Transverse colon (tissue), 4 donors: ENCODE data around the gene AOPEP.

Experiments
- POLR2A ChIP-seq: fragments of 450-650 bp; IDR thresholded peaks from one replicate; pipeline ENCODE4 v1.6.1; 2016; ENCODE audit warnings: antibody characterized with exemption, mild to moderate bottlenecking, moderate library complexity
- POLR2AphosphoS5 ChIP-seq, 3 donors: sonication (generic); formaldehyde crosslinking; IDR thresholded peaks; one replicate each; pipeline ENCODE4 v1.6.1; 2016; ENCODE audit warnings: antibody characterized with exemption in 3 of 3
- TF ChIP-seq, protein P1 (sequence below), 5 experiments: fragments of 200-600 bp in 3 of 5; fragments of 450-650 bp in 2 of 5; sonication (generic) in 3 of 5; IDR thresholded peaks; 1 replicate in 2 of 5; 2 replicates in 3 of 5; pipeline ENCODE4 v1.5.1; 2016 to 2017; ENCODE audit warnings: antibody characterized with exemption in 5 of 5, inconsistent platforms in 3 of 5, mild to moderate bottlenecking in 2 of 5, moderate library complexity in 1 of 5

- TF ChIP-seq POLR2A (no peak), POLR2AphosphoS5 (IDR thresholded peaks at IDR 0.05) (no peak)
- TF ChIP-seq, protein P1, sequence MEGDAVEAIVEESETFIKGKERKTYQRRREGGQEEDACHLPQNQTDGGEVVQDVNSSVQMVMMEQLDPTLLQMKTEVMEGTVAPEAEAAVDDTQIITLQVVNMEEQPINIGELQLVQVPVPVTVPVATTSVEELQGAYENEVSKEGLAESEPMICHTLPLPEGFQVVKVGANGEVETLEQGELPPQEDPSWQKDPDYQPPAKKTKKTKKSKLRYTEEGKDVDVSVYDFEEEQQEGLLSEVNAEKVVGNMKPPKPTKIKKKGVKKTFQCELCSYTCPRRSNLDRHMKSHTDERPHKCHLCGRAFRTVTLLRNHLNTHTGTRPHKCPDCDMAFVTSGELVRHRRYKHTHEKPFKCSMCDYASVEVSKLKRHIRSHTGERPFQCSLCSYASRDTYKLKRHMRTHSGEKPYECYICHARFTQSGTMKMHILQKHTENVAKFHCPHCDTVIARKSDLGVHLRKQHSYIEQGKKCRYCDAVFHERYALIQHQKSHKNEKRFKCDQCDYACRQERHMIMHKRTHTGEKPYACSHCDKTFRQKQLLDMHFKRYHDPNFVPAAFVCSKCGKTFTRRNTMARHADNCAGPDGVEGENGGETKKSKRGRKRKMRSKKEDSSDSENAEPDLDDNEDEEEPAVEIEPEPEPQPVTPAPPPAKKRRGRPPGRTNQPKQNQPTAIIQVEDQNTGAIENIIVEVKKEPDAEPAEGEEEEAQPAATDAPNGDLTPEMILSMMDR (IDR thresholded peaks at IDR 0.05) = no peak
Observed at GRCh38 chr9:94995048-94995693, 268.7 kb downstream of the AOPEP start.
